Esophagus squamous epithelium (tissue), 4 donors: ENCODE results near the gene PPM1N.

ENCODE experiments used
- CTCF ChIP-seq, 6 experiments: fragments of 450-650 bp in 4 of 6; fragments of 200-600 bp in 2 of 6; sonication (generic) in 2 of 6; IDR thresholded peaks; one replicate each; pipeline ENCODE4 v1.5.1; 2016 to 2019; ENCODE audit warnings: antibody characterized with exemption in 6 of 6, mild to moderate bottlenecking in 4 of 6, moderate library complexity in 4 of 6
- POLR2A ChIP-seq, 4 donors: fragments of 450-650 bp; IDR thresholded peaks; one replicate each; pipeline ENCODE4 v1.6.1; 2017; ENCODE audit warnings: antibody characterized with exemption in 4 of 4, mild to moderate bottlenecking in 4 of 4, moderate library complexity in 3 of 4

DNA sequence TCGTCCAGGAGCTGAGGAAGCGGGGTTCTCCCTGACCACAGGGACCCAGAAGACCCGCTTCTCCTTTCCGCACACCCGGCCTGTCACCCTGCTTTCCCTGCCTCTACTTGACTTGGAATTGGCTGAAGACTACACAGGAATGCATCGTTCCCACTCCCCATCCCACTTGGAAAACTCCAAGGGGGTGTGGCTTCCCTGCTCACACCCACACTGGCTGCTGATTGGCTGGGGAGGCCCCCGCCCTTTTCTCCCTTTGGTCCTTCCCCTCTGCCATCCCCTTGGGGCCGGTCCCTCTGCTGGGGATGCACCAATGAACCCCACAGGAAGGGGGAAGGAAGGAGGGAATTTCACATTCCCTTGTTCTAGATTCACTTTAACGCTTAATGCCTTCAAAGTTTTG lies 27.9 kb downstream of the PPM1N start:
- TF ChIP-seq CTCF (IDR thresholded peaks at IDR 0.05): peak in 1 of 6 experiments; percentile 12
- no peak for TF ChIP-seq POLR2A (IDR thresholded peaks at IDR 0.05)
